Measurements from ENCODE around the gene B3GALT5. TPM values are rescaled to one million over a fixed set of nuclear protein-coding genes. Genes with fewer than 3 reads are reported as not detected.

B3GALT5 gene
- total and polyA plus RNA-seq, 2 of the 4 experiments (the other 2 are of a cell fraction): 0.05 to 0.18 TPM

- no peak overlapping the region for H3K14ac ChIP-seq (replicated peaks; ENCODE audit: low read depth, low read length)
- no peaks in the 10 kb centered on the region for H3K79me1 ChIP-seq (ENCODE audit: low read depth in 1 of 2, low read length in 2 of 2)
- no peak overlapping the region for H3K18ac ChIP-seq (ENCODE audit: low read depth, low read length)
- no peak overlapping the region for H3K27ac ChIP-seq (ENCODE audit: insufficient read depth, low read length)
- no TSS peak for BruUV-seq (replicated peaks)
- no peak overlapping the region for H4K91ac ChIP-seq (ENCODE audit: insufficient read depth, low read depth, low read length)
- H2AK5ac ChIP-seq (ENCODE audit: low read depth, low read length): no peak overlapping the region
- no peak overlapping the region for H2AK9ac ChIP-seq (replicated peaks; ENCODE audit: low read depth, low read length, poor library complexity)
- H3K9ac ChIP-seq (ENCODE audit: low read depth, low read length): no peak overlapping the region
- H3K27me3 ChIP-seq (ENCODE audit: control insufficient read depth, insufficient read depth, low read length): no peaks in the 10 kb centered on the region
- in situ Hi-C loops (cut with MboI; ENCODE audit: low sequenced_read_pairs) (no loop called here), dilution Hi-C loops (cut with HindIII; ENCODE audit: low sequenced_read_pairs, unreplicated experiment) (no loop called here), intact Hi-C loops (cut with micrococcal nuclease) (no loop called here)
- no peaks in the 10 kb centered on the region for H3K4me1 ChIP-seq (ENCODE audit: control insufficient read depth, insufficient read depth, low read length)
- no peak for TF ChIP-seq MAZ (IDR thresholded peaks at IDR 0.05; ENCODE audit: borderline replicate concordance, low read depth, low read length)
- TF ChIP-seq MXI1 (IDR thresholded peaks at IDR 0.05; ENCODE audit: borderline replicate concordance, low read depth, low read length): no peak
- no peak for TF ChIP-seq USF2 (IDR thresholded peaks at IDR 0.05; ENCODE audit: low read depth, low read length)
- no peak for TF ChIP-seq SMC3 (IDR thresholded peaks at IDR 0.05; ENCODE audit: low read depth, low read length)
- no peak for TF ChIP-seq CHD1 (IDR thresholded peaks at IDR 0.05; ENCODE audit: low read depth, low read length)
- TF ChIP-seq MAFK (IDR thresholded peaks at IDR 0.05; ENCODE audit: low read depth, low read length): no peak
- TF ChIP-seq CTCF (conservative IDR thresholded peaks at IDR 0.05; ENCODE audit: low read depth, low read length): no peak
- TF ChIP-seq RAD21 (IDR thresholded peaks at IDR 0.05; ENCODE audit: low read length): no peak
- no peak for TF ChIP-seq BHLHE40 (IDR thresholded peaks at IDR 0.05; ENCODE audit: low read depth, low read length)
- TF ChIP-seq FOS (IDR thresholded peaks at IDR 0.05; ENCODE audit: low read depth, low read length): no peak
- H4K20me1 ChIP-seq (ENCODE audit: insufficient read depth, low read length): no peaks in the 10 kb centered on the region
- no peaks in the 10 kb centered on the region for H3K36me3 ChIP-seq (ENCODE audit: control insufficient read depth, insufficient read depth, low read length)
- no peak overlapping the region for H2BK120ac ChIP-seq (ENCODE audit: low read depth, low read length)
- no peak overlapping the region for H2BK20ac ChIP-seq (ENCODE audit: low read depth, low read length)
- POLR2A ChIA-PET (ENCODE audit: unreplicated experiment): no interaction called here
- H3K23ac ChIP-seq (ENCODE audit: low read depth, low read length): no peak overlapping the region
- H2AFZ ChIP-seq (replicated peaks; ENCODE audit: low read length, poor library complexity): no peak overlapping the region
- no peak overlapping the region for H2BK5ac ChIP-seq (ENCODE audit: low read depth, low read length, poor library complexity, severe bottlenecking)
- DNase-seq: no peak
- CTCF ChIA-PET: interaction anchor here (0.6 kb wide), 1 partner anchor 8 kb away, joined by 3 read pairs; no protein-coding TSS in a partner anchor
- WGBS, 2 experiments (ENCODE audit: extremely low coverage in 2 of 2, insufficient read length in 1 of 2): no CpG with 5 or more reads among the region's 1 CpG
- no peak overlapping the region for H3K4ac ChIP-seq (ENCODE audit: low read depth, low read length)
- H4K5ac ChIP-seq (ENCODE audit: low read depth, low read length): no peak overlapping the region
- no peaks in the 10 kb centered on the region for H3K9me3 ChIP-seq (ENCODE audit: control insufficient read depth, insufficient read depth, low read length)
- no peak overlapping the region for H2BK15ac ChIP-seq (ENCODE audit: low read depth, low read length)
- H3K4me2 ChIP-seq (ENCODE audit: low read depth, low read length): no peak overlapping the region
- H4K8ac ChIP-seq (ENCODE audit: low read depth in 2 of 2, low read length in 2 of 2): no peak overlapping the region
- ATAC-seq (ENCODE audit: low read depth): no peak
- no peaks in the 10 kb centered on the region for H3K9me1 ChIP-seq (ENCODE audit: insufficient read depth, low read length)
- no peak overlapping the region for H3K56ac ChIP-seq (ENCODE audit: extremely low read depth, insufficient read depth, low read length)
- no peak overlapping the region for H3K4me3 ChIP-seq (ENCODE audit: insufficient read depth, low read depth, low read length)
Measured at GRCh38 chr21:39685236-39685635, 72.5 kb downstream of the B3GALT5 start.
